HG02571 (cell line): ENCODE results near the gene LBH.
"Not testable (repeated sequence)": the region's sequence is repeated elsewhere in the genome, so short reads cannot be mapped to it uniquely, and the experiment has no call there.

Source experiments
- ATAC-seq: cut with Tn5 transposase; IDR thresholded peaks from one replicate; pipeline ENCODE4 v1.9.1; 2021; ENCODE audit warnings: mild to moderate bottlenecking, moderate library complexity; ENCODE audit not compliant: unreplicated experiment

LBH gene

GRCh38 chr2:30255466-30256408 lies 24.4 kb downstream of the LBH start:
- no peak for ATAC-seq

GRCh38 chr2:30257266-30258214 lies 26.2 kb downstream of the LBH start:
- no peak for ATAC-seq

GRCh38 chr2:30259071-30259470 lies 27.7 kb downstream of the LBH start:
- ATAC-seq: no peak

- ATAC-seq: no peak
Observed at GRCh38 chr2:30259827-30260679, 28.7 kb downstream of the LBH start.

GRCh38 chr2:30260941-30261340 lies 29.6 kb downstream of the LBH start:
- ATAC-seq: no peak

GRCh38 chr2:30261695-30262211 lies 30.4 kb downstream of the LBH start:
- no peak for ATAC-seq

GRCh38 chr2:30262716-30263309 lies 31.5 kb downstream of the LBH start:
- no peak for ATAC-seq

GRCh38 chr2:30264274-30264673 lies 32.9 kb downstream of the LBH start:
- no peak for ATAC-seq

GRCh38 chr2:30265052-30266015 lies 34.0 kb downstream of the LBH start:
- ATAC-seq: no peak

GRCh38 chr2:30266051-30266621 lies 34.8 kb downstream of the LBH start:
- ATAC-seq: no peak

GRCh38 chr2:30266705-30267104 lies 35.4 kb downstream of the LBH start:
- no peak for ATAC-seq

GRCh38 chr2:30267161-30267975 lies 36.0 kb downstream of the LBH start:
- ATAC-seq: no peak

GRCh38 chr2:30268296-30268871 lies 37.0 kb downstream of the LBH start:
- no peak for ATAC-seq

GRCh38 chr2:30269114-30269770 lies 37.9 kb downstream of the LBH start:
- ATAC-seq: not testable (repeated sequence)

GRCh38 chr2:30269771-30270145 lies 38.4 kb downstream of the LBH start:
- ATAC-seq: no peak

- ATAC-seq: no peak
Observed at GRCh38 chr2:30270166-30270565, 38.8 kb downstream of the LBH start.

GRCh38 chr2:30271301-30271700 lies 40.0 kb downstream of the LBH start:
- no peak for ATAC-seq
